Measurements from ENCODE around the gene SIRT6. TPM values are rescaled to one million over a fixed set of nuclear protein-coding genes. Genes with fewer than 3 reads are reported as not detected.
"Not testable (repeated sequence)": the region's sequence is repeated elsewhere in the genome, so short reads cannot be mapped to it uniquely, and the experiment has no call there.

The SIRT6 gene
- total RNA-seq, 2 experiments from 2014 or later: 28.0 to 29.7 TPM

DNA sequence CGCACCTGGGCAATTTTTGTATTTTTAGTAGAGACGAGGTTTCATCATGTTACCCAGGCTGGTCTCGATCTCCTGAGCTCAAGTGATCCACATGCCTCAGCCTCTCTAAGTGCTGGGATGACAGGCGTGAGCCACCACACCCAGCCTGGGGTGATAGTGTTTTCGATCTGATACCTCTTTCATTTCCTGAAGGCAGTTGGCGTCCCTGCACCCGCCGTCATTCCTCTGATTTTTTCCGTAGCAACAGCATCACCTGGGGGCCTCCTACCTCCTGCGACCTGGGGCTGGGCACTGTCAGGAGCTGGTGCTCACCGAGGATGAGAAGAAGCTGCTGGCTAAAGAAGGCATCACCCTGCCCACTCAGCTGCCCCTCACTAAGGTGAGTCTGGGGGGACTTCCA, 18.1 kb downstream of the SIRT6 start:
- intact Hi-C loops (cut with micrococcal nuclease): no loop called here
- Mint-ChIP-seq H3K27me3 (peaks cover 11% of the 10 kb centered on the region), H3K36me3 (no peaks in the 10 kb centered on the region), H3K4me1 (ENCODE audit: low read depth) (no peaks in the 10 kb centered on the region), H3K9me3 (no peaks in the 10 kb centered on the region), H3K4me3 (no peak overlapping the region), H3K27ac (no peak overlapping the region)
- CTCF ChIA-PET: interaction anchor here (1.4 kb wide), 1 partner anchor 25 kb away, joined by 5 read pairs; no protein-coding TSS in a partner anchor
- DNase-seq: no peak
- POLR2A ChIA-PET: no interaction called here

DNA sequence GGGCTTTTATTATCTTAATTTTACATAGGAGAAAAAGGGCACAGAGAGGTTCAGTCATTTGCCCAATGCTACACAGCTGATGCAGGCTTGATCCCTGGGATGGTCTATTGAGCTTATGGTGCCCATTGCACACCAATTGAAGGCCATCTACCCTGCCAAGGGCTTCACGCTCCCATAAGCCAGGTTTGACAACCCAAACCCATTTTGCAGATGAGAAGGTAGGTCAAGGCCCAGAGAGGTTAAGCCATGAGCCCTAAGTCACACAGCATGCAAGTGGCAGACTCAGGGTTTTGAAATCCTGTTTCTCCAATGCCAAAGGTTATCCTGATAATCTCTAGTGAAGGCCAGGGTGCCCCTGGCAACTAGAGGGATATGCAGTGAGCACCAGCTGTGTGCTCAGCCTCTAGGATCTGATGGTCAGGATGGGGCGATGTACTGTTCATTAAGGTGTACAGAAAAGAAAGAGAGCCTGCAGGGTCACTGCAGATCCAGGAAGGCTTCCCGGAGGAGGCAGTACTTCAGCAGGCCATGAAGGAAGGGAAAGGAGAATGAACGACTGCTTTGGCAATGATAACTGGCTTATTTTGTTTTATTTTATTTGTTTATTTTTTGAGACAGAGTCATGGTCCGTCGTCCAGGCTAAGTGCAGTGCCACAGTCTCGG, 20.8 kb downstream of the SIRT6 start:
- POLR2A ChIA-PET: no interaction called here
- Mint-ChIP-seq H3K9me3 (no peaks in the 10 kb centered on the region), H3K4me3 (no peak overlapping the region), H3K4me1 (ENCODE audit: low read depth) (no peaks in the 10 kb centered on the region), H3K27me3 (peaks cover 3% of the 10 kb centered on the region), H3K36me3 (no peaks in the 10 kb centered on the region), H3K27ac (no peak overlapping the region)
- DNase-seq: no peak
- intact Hi-C loops (cut with micrococcal nuclease): no loop called here
- CTCF ChIA-PET: interaction anchor here (2.1 kb wide), 1 partner anchor 21 kb away, joined by 7 read pairs; no protein-coding TSS in a partner anchor

DNA sequence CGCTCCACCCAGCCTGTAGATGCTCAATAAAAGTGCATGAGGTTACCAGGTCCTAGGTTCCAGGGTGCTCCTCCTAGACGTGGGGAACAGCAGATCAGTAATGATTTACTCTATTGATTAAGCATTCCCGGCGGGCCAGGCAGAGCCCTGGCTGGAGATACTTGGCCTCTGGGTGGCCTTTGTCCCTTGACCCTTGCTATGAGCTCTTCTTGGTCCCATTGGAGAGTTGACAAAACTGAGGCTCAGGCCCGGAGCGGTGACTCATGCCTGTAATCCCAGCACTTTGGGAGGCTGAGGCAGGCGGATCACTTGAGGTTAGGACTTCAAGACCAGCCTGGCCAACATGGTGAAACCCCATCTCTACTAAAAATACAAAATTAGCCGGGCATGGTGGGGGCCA, 24.4 kb downstream of the SIRT6 start:
- CTCF ChIA-PET: interaction anchor here (3.0 kb wide), 1 partner anchor 18 kb away, joined by 12 read pairs; no protein-coding TSS in a partner anchor
- H3K4me1 Mint-ChIP-seq (ENCODE audit: low read depth); POLR2A ChIA-PET; H3K27me3 Mint-ChIP-seq; intact Hi-C loops (cut with micrococcal nuclease); H3K9me3 Mint-ChIP-seq; H3K36me3 Mint-ChIP-seq; H3K27ac Mint-ChIP-seq; H3K4me3 Mint-ChIP-seq; DNase-seq: not testable (repeated sequence)

DNA sequence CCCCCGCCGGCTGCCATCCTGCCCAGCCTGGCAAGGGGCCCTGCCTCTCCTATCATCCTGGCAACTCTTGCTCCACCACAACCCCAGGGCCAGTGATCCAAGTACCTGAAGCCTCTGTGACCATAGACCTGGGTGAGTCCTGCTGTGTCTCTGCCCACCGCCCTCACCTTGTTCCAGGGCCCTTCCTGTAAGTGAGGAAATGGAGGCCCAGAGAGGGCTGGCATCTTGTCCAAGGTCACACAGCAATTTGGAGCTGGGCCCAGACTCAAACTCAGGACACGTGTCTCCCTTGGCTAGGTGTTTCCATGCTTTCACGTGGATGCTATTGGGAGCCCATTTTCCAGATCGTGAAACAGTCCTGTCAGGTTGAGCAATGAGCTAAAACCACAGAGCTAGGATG, 25.2 kb downstream of the SIRT6 start:
- intact Hi-C loops (cut with micrococcal nuclease): no loop called here
- DNase-seq: no peak
- Mint-ChIP-seq H3K4me3 (no peak overlapping the region), H3K9me3 (no peaks in the 10 kb centered on the region), H3K27ac (no peak overlapping the region), H3K36me3 (no peaks in the 10 kb centered on the region), H3K27me3 (peaks cover 2% of the 10 kb centered on the region), H3K4me1 (ENCODE audit: low read depth) (peaks cover 5% of the 10 kb centered on the region)
- ChIA-PET POLR2A (no interaction called here), CTCF (interaction anchor here (3.0 kb wide), 1 partner anchor 17 kb away, joined by 12 read pairs; no protein-coding TSS in a partner anchor)

- H3K27me3 Mint-ChIP-seq: no peaks in the 10 kb centered on the region
Measured at GRCh38 chr19:4154571-4155312, 27.6 kb downstream of the SIRT6 start.

GRCh38 chr19:4152241-4152998, 29.9 kb downstream of the SIRT6 start:
- Mint-ChIP-seq H3K36me3 (no peaks in the 10 kb centered on the region), H3K9me3 (no peaks in the 10 kb centered on the region), H3K4me1 (ENCODE audit: low read depth) (peaks cover 5% of the 10 kb centered on the region), H3K27me3 (peaks cover under 1% of the 10 kb centered on the region), H3K27ac (no peak overlapping the region), H3K4me3 (no peak overlapping the region)
- DNase-seq: no peak
- intact Hi-C loops (cut with micrococcal nuclease): no loop called here
- POLR2A ChIA-PET: no interaction called here
- CTCF ChIA-PET: interaction anchor here (3.5 kb wide), 1 partner anchor 13 kb away, joined by 16 read pairs; no protein-coding TSS in a partner anchor

More at GRCh38 chr19:4154571-4155312, 27.6 kb downstream of the SIRT6 start:
- H3K36me3 Mint-ChIP-seq: no peaks in the 10 kb centered on the region
- H3K4me1 Mint-ChIP-seq (ENCODE audit: low read depth): peaks cover 5% of the 10 kb centered on the region
- intact Hi-C loops (cut with micrococcal nuclease): no loop called here
- DNase-seq: no peak
- H3K9me3 Mint-ChIP-seq: no peaks in the 10 kb centered on the region
- H3K4me3 Mint-ChIP-seq: no peak overlapping the region
- POLR2A ChIA-PET: no interaction called here
- CTCF ChIA-PET: interaction anchor here (0.6 to 3.5 kb wide), 2 partner anchors 15 to 473 kb away, joined by 3 to 16 read pairs; no protein-coding TSS in a partner anchor
- H3K27ac Mint-ChIP-seq: no peak overlapping the region

GRCh38 chr19:4151623-4152022, 30.7 kb downstream of the SIRT6 start:
- peaks cover 2% of the 10 kb centered on the region for H3K27me3 Mint-ChIP-seq
- intact Hi-C loops (cut with micrococcal nuclease): no loop called here
- H3K4me1 Mint-ChIP-seq (ENCODE audit: low read depth): peaks cover 5% of the 10 kb centered on the region
- CTCF ChIA-PET: interaction anchor here (0.6 kb wide), 1 partner anchor 76 kb away, joined by 3 read pairs; no protein-coding TSS in a partner anchor
- no peak overlapping the region for H3K4me3 Mint-ChIP-seq
- no peaks in the 10 kb centered on the region for H3K9me3 Mint-ChIP-seq
- H3K27ac Mint-ChIP-seq: no peak overlapping the region
- DNase-seq: no peak
- no peaks in the 10 kb centered on the region for H3K36me3 Mint-ChIP-seq
- POLR2A ChIA-PET: no interaction called here

DNA sequence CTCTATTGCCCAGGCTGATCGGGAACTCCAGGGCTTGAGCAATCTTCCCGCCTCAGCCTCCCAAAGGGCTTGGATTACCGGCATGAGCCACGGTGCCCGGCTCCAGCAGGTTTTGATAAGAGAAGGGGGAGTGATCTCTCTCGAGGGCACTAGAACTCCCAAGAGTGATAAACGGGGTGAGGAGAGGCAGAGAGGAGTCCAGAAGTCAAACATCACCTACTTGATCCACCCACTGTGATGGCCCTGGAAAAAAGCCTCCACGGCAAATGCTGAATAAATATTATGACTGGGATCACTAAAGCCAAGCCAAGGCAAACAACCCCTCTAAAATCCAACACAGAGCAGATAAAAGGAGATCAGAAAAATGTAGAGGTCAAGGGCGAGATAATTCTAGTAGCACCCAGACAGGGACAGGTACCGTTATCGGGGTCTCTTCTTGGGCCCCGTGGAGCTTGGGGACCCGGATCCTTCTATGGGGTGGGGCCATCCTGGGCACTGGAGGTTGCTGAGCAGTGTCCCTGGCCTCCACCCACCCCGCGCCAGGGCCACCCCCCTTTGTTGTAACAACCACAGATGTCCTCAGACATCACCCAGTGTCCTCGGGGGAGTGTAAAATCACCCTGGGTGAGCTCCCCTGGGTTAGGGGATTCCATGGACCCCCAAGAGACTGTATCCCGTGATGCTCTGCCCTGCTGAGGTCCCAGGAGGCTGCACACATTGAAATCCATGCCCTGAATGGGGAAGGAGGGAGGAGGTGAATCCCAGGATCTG, 32.7 kb downstream of the SIRT6 start:
- Mint-ChIP-seq H3K27ac (no peak overlapping the region), H3K4me3 (no peak overlapping the region), H3K4me1 (ENCODE audit: low read depth) (peaks cover 5% of the 10 kb centered on the region), H3K27me3 (peaks cover 4% of the 10 kb centered on the region), H3K36me3 (no peaks in the 10 kb centered on the region), H3K9me3 (no peaks in the 10 kb centered on the region)
- ChIA-PET POLR2A (interaction anchor here (0.6 kb wide), 1 partner anchor 12 kb away, joined by 3 read pairs; no protein-coding TSS in a partner anchor), CTCF (interaction anchor here (0.6 to 3.1 kb wide), 2 partner anchors 10 to 40 kb away, joined by 3 to 17 read pairs; no protein-coding TSS in a partner anchor)
- intact Hi-C loops (cut with micrococcal nuclease): no loop called here
- DNase-seq: no peak

DNA sequence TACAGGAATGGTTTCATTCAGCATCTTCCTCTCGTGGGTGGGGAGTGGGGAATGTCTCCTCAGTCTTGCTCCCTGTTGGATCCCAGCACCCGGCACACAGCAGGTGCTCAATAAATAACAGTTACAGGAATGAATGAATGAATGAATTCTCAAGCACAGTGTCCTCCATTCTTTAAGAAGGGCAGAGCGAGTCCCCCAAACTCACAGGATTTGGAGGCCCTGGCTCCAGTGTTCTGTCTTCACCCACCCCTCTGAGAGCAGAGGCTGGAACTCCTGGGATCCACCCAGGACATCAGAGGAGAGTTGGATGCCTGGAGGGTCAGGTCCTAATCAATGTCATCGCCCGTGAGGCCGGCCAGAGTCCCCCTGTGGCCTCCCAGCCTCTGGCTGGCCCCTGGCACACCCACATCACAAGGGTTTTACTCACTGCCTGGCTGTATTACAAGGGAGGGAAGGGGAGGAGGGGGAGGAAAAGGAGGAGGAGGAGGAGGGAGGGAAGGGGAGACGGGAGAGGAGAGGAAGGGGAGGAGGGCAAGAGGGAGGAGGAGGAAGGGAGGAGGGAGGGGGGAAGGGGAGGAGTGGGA, 37.6 kb downstream of the SIRT6 start:
- Mint-ChIP-seq H3K4me3 (no peak overlapping the region), H3K27ac (no peak overlapping the region), H3K9me3 (no peaks in the 10 kb centered on the region), H3K4me1 (ENCODE audit: low read depth) (peaks cover 6% of the 10 kb centered on the region), H3K36me3 (no peaks in the 10 kb centered on the region), H3K27me3 (peaks cover 7% of the 10 kb centered on the region)
- DNase-seq: no peak
- ChIA-PET POLR2A (no interaction called here), CTCF (no interaction called here)
- intact Hi-C loops (cut with micrococcal nuclease): loop anchor here (5.0 kb wide), 1 partner anchor 58 kb away; no protein-coding TSS in a partner anchor

- H3K27ac Mint-ChIP-seq; POLR2A ChIA-PET; H3K9me3 Mint-ChIP-seq; CTCF ChIA-PET; DNase-seq; H3K27me3 Mint-ChIP-seq; H3K4me3 Mint-ChIP-seq; H3K36me3 Mint-ChIP-seq; H3K4me1 Mint-ChIP-seq (ENCODE audit: low read depth): not testable (repeated sequence)
- intact Hi-C loops (cut with micrococcal nuclease): loop anchor here (5.0 kb wide), 1 partner anchor 59 kb away; no protein-coding TSS in a partner anchor
Measured at GRCh38 chr19:4142916-4143315, 39.4 kb downstream of the SIRT6 start.

GRCh38 chr19:4140237-4140711, 42.1 kb downstream of the SIRT6 start:
- Mint-ChIP-seq H3K27ac (no peak overlapping the region), H3K4me3 (peak overlapping the region; percentile 51), H3K36me3 (no peaks in the 10 kb centered on the region), H3K4me1 (ENCODE audit: low read depth) (peaks cover 8% of the 10 kb centered on the region), H3K9me3 (no peaks in the 10 kb centered on the region), H3K27me3 (peaks cover 2% of the 10 kb centered on the region)
- ChIA-PET CTCF (interaction anchor here (0.6 to 3.1 kb wide), 55 partner anchors 9 to 584 kb away, joined by 3 to 21 read pairs (median 5); partner anchors contain the start of genes CREB3L3, EEF2, PIAS4 and YJU2), POLR2A (interaction anchor here (0.7 to 0.8 kb wide), 2 partner anchors 51 to 155 kb away, joined by 3 read pairs; partner anchors contain the start of gene EEF2)
- intact Hi-C loops (cut with micrococcal nuclease): loop anchor here (5.0 kb wide), 1 partner anchor 62 kb away; no protein-coding TSS in a partner anchor
- DNase-seq: peak; percentile 42
